RCC 7860 (cell line): Measurements from ENCODE around the gene CHN1.

Source experiments
- DNase-seq: peaks from one replicate; pipeline ENCODE4 v3.0.0-alpha.2; 2015; ENCODE audit warnings: low spot score
- FAIRE-seq: peaks from 2 replicates; lab custom pipeline; 2012; peaks lifted over from hg19 to GRCh38; lab: Jason Lieb, UNC

CHN1 gene

DNA sequence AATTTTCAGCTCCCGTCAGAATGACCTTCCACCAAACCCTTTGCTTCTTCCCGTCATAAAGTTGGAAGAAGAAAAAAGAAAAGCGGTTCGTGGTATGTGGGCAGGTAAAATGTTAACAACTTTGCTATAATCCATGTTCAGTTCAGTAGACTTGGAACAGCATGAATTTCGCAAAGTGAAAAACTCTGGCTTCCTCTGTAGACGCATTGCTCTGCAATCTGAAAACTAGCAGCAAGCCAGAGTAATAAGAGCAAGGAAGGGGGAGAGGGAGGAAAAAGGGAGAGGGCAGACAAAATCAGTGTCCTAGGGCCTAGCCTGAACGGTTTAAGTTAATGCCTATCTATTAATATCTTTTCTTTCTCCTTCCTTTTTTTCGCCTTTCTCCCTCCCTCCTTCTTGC lies 214.2 kb downstream of the CHN1 start:
- no peak for FAIRE-seq
- DNase-seq = no peak

- no peak for DNase-seq
- FAIRE-seq = no peak
These were observed 216.2 kb downstream of the CHN1 start for GRCh38 chr2:174789001-174789400.

GRCh38 chr2:174788291-174788929 lies 216.8 kb downstream of the CHN1 start:
- no peak for FAIRE-seq
- no peak for DNase-seq

- DNase-seq (peak; percentile 35), FAIRE-seq (no peak)
These were observed 217.5 kb downstream of the CHN1 start for GRCh38 chr2:174787487-174788205.

DNA sequence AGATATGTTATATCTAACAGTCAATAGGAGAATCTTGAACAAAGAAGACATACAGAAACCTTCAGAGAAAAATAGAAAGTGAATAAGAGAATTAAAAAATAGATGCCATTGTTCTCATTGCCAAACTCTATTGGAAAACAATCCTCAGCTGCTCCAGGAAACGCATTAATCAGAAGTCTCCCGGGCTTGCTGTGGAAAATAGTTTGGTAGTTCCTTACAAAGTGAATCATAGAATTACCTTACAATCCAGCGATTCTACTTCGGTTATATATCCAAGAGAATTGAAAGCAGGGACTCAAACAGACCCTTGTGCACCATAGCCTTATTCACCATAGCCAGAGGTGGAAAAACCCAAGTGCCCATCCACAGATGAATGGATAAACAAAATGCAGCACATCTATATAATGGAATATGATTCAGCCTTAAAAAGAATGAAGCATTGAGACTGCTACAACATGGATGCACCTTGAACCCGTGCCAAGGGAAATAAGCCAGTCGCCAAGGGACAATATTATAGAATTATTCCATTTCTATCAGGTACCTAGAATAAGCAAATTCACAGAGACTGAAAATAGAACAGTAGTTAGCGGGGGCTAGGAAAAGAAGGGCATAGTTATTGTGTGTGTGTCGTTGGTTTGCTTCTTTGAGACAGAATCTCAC lies 219.0 kb downstream of the CHN1 start:
- no peak for FAIRE-seq
- DNase-seq = no peak

- DNase-seq = no peak
- no peak for FAIRE-seq
These were observed 219.7 kb downstream of the CHN1 start for GRCh38 chr2:174785481-174785880.

- DNase-seq (no peak), FAIRE-seq (no peak)
These were observed 220.3 kb downstream of the CHN1 start for GRCh38 chr2:174784909-174785308.

DNA sequence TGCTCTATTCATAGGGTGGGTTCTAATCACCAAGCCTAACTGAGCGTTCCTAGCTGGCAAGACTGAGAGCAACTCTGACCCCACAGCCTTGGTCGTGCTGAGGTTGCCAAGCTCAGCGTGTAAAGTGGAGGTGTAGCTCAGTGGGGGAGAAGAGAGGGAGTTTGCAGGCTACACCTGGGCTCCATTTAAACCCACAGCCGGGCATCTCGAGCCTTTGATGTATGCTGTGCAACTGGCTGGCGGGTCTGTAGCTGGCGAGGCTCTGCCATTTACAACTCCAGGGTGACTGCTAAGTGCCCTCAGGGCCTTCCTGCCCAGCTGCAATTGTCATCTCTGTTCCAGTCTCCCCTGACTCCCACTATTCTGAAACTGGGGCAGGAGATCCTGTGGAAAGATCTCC lies 220.9 kb downstream of the CHN1 start:
- no peak for FAIRE-seq
- DNase-seq = no peak

GRCh38 chr2:174781996-174782395 lies 223.2 kb downstream of the CHN1 start:
- DNase-seq = no peak
- FAIRE-seq = no peak

- DNase-seq (no peak), FAIRE-seq (no peak)
These were observed 223.9 kb downstream of the CHN1 start for GRCh38 chr2:174781298-174781697.

- no peak for DNase-seq
- FAIRE-seq = no peak
These were observed 224.3 kb downstream of the CHN1 start for GRCh38 chr2:174780856-174781255.

- no peak for DNase-seq
- no peak for FAIRE-seq
These were observed 224.9 kb downstream of the CHN1 start for GRCh38 chr2:174780191-174780840.

- DNase-seq = peak; percentile 38
- no peak for FAIRE-seq
These were observed 225.7 kb downstream of the CHN1 start for GRCh38 chr2:174779361-174779928.

- DNase-seq (peak; percentile 91), FAIRE-seq (peak; percentile 72)
These were observed 226.8 kb downstream of the CHN1 start for GRCh38 chr2:174778085-174778981.

GRCh38 chr2:174777347-174778084 lies 227.7 kb downstream of the CHN1 start:
- FAIRE-seq (no peak), DNase-seq (no peak)

GRCh38 chr2:174776675-174777074 lies 228.5 kb downstream of the CHN1 start:
- FAIRE-seq (no peak), DNase-seq (no peak)

- DNase-seq (no peak), FAIRE-seq (no peak)
These were observed 229.0 kb downstream of the CHN1 start for GRCh38 chr2:174776223-174776622.

DNA sequence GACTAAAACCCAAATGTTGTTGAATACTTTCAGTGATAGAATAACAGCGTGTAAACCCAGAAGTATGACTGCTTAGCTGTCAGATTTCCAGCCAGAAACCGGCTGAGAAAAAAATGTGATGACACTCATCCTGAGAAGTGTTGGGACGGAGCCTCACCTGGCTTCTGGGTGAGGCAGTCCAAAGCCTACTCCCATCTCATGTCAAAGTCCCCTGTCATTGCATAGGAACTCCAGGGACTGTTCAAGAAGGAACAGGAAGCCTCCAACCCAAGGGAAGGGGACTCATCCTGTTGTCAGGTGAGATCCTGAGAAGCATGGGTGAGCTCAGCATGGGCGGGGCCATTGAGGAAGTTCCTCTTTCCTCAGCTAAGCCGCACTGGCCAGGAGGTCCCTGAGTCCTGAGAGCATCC lies 229.6 kb downstream of the CHN1 start:
- no peak for DNase-seq
- no peak for FAIRE-seq

- no peak for DNase-seq
- FAIRE-seq = no peak
These were observed 230.3 kb downstream of the CHN1 start for GRCh38 chr2:174774886-174775285.

GRCh38 chr2:174773215-174773614 lies 232.0 kb downstream of the CHN1 start:
- FAIRE-seq (no peak), DNase-seq (no peak)
